WTC11 (cell line): Measurements from ENCODE around the gene CACNA1F. TPM values are rescaled to one million over a fixed set of nuclear protein-coding genes. Genes with fewer than 3 reads are reported as not detected.

Experiments
- ATAC-seq: fragments of 200-7000 bp; cut with Tn5 transposase; 2 replicates; pipeline ENCODE4 v1.10.0; 2021; ENCODE audit warnings: mild to moderate bottlenecking, moderate library complexity
- CTCF ChIA-PET: fragments of 300-600 bp; sonication (Branson Sonifier 250); formaldehyde crosslinking; loops from one replicate; lab custom pipeline; 2021; ENCODE audit warnings: antibody characterized with exemption; lab: Charles Lee
- POLR2A ChIA-PET: fragments of 350-600 bp; sonication (Branson Sonifier 250); formaldehyde crosslinking; loops from one replicate; lab custom pipeline; 2021; ENCODE audit warnings: antibody characterized with exemption; lab: Charles Lee
- DNase-seq: peaks from one replicate; pipeline ENCODE4 v3.0.0; 2021; ENCODE audit warnings: low spot score
- H3K27ac Mint-ChIP-seq: 2 replicates; pipeline ENCODE4 v1.8.0; 2021; ENCODE audit warnings: mixed read lengths
- H3K27me3 Mint-ChIP-seq: 2 replicates; pipeline ENCODE4 v1.8.0; 2021; ENCODE audit warnings: low read depth, mild to moderate bottlenecking, moderate library complexity, mixed read lengths
- H3K36me3 Mint-ChIP-seq: 2 replicates; pipeline ENCODE4 v1.8.0; 2021; ENCODE audit warnings: mixed read lengths
- H3K4me1 Mint-ChIP-seq: 2 replicates; pipeline ENCODE4 v1.8.0; 2022; ENCODE audit warnings: mixed read lengths
- H3K4me3 Mint-ChIP-seq: 2 replicates; pipeline ENCODE4 v1.8.0; 2021; ENCODE audit warnings: mild to moderate bottlenecking, moderate library complexity, mixed read lengths
- H3K9me3 Mint-ChIP-seq: 2 replicates; pipeline ENCODE4 v1.8.0; 2021; ENCODE audit warnings: mixed read lengths
- ATF1 ChIP-seq: sonication (generic); formaldehyde crosslinking; IDR thresholded peaks from 2 replicates; pipeline ENCODE4 v1.8.1; 2023; ENCODE audit warnings: mild to moderate bottlenecking, moderate library complexity, missing genetic modification reagents
- GTF2I ChIP-seq: fragments of 250-450 bp; sonication (Bioruptor Pico); conservative IDR thresholded peaks from 2 replicates; pipeline ENCODE4 v1.4.0; 2021; ENCODE audit warnings: mild to moderate bottlenecking
- MYBL2 ChIP-seq: sonication (generic); formaldehyde crosslinking; IDR thresholded peaks from 2 replicates; pipeline ENCODE4 v1.8.1; 2023; ENCODE audit warnings: mild to moderate bottlenecking, moderate library complexity, missing genetic modification reagents
- NR2C2 ChIP-seq: sonication (generic); formaldehyde crosslinking; IDR thresholded peaks from 2 replicates; pipeline ENCODE4 v1.8.0; 2022; ENCODE audit warnings: mild to moderate bottlenecking, missing genetic modification reagents
- PRRX2 ChIP-seq: fragments of 250-450 bp; sonication (Bioruptor Pico); IDR thresholded peaks from 2 replicates; pipeline ENCODE4 v1.8.0; 2021; ENCODE audit warnings: mild to moderate bottlenecking
- RORB ChIP-seq: fragments of 250-450 bp; sonication (Bioruptor Pico); IDR thresholded peaks from 2 replicates; pipeline ENCODE4 v1.9.0; 2021; ENCODE audit warnings: mild to moderate bottlenecking
- TP53 ChIP-seq: sonication (generic); formaldehyde crosslinking; IDR thresholded peaks from 2 replicates; pipeline ENCODE4 v1.8.1; 2023; ENCODE audit warnings: mild to moderate bottlenecking, missing genetic modification reagents
- ZBTB21 ChIP-seq: sonication (generic); formaldehyde crosslinking; IDR thresholded peaks from 2 replicates; pipeline ENCODE4 v1.8.1; 2023; ENCODE audit warnings: mild to moderate bottlenecking, missing genetic modification reagents, borderline replicate concordance
- ZNF138 ChIP-seq: sonication (generic); formaldehyde crosslinking; conservative IDR thresholded peaks from 2 replicates; pipeline ENCODE4 v1.8.1; 2022; ENCODE audit warnings: mild to moderate bottlenecking, moderate library complexity, missing genetic modification reagents
- ZNF263 ChIP-seq: sonication (generic); formaldehyde crosslinking; IDR thresholded peaks from 2 replicates; pipeline ENCODE4 v1.8.1; 2022; ENCODE audit warnings: low read depth, mild to moderate bottlenecking, moderate library complexity, missing genetic modification reagents
- ZNF671 ChIP-seq: fragments of 250-450 bp; sonication (Bioruptor Pico); IDR thresholded peaks from 2 replicates; pipeline ENCODE4 v1.8.0; 2021; ENCODE audit warnings: mild to moderate bottlenecking
- total RNA-seq: library from RNA; stranded (reverse); gene quantifications from 3 replicates; pipeline ENCODE4 v1.2.3, GENCODE V29; 2021
- TF ChIP-seq, protein P1 (sequence below): sonication (generic); formaldehyde crosslinking; IDR thresholded peaks from 2 replicates; pipeline ENCODE4 v1.8.1; 2023; ENCODE audit warnings: mild to moderate bottlenecking, missing genetic modification reagents, moderate library complexity
- TF ChIP-seq, protein P2 (sequence below): sonication (generic); formaldehyde crosslinking; IDR thresholded peaks from 2 replicates; pipeline ENCODE4 v1.8.1; 2023; ENCODE audit warnings: mild to moderate bottlenecking, missing genetic modification reagents
- TF ChIP-seq, protein P3 (sequence below): fragments of 250-450 bp; sonication (Bioruptor Pico); IDR thresholded peaks from 2 replicates; pipeline ENCODE4 v1.9.0; 2021; ENCODE audit warnings: mild to moderate bottlenecking
- TF ChIP-seq, protein P4 (sequence below): sonication (generic); formaldehyde crosslinking; IDR thresholded peaks from 2 replicates; pipeline ENCODE4 v1.8.0; 2022; ENCODE audit warnings: mild to moderate bottlenecking, missing genetic modification reagents

Gene CACNA1F
- total RNA-seq, 1 experiment from 2014 or later = 1.6 TPM

DNA sequence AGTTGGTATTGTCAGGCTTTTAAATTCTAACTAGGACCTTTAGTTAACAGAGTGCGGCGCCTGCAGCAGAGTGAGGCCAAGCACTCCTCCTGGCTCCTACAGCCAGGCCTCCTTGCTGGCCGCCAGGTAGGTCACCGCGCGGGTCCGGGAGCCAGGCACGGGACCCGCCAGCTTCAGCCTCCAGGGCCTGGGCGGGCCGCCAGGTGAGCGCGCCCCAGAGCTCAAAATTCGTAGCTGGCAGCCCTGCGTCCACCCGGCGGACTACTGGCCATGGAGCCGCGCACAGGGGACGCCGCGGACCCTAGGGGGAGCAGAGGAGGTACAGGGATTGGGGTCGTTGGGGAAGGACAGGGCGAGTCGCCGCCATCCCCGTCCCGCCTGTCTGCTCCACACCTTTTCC lies 70.5 kb downstream of the CACNA1F start, which contains the start of gene MAGIX:
MAGIX (plus strand) TSS at position 139 of the 400 bp plus-strand sequence; CDS start at position 271, 132 bp downstream.
- ATAC-seq = no peak
- no peaks in the 10 kb centered on the region for H3K9me3 Mint-ChIP-seq
- H3K36me3 Mint-ChIP-seq = no peaks in the 10 kb centered on the region
- ChIA-PET CTCF (interaction anchor here (0.6 to 2.6 kb wide), 3 partner anchors 20 to 119 kb away, joined by 3 to 8 read pairs (median 4); partner anchors contain the start of gene TFE3), POLR2A (no interaction called here)
- no peak for TF ChIP-seq NR2C2 (CRISPR knock-in tag)
- no peak for TF ChIP-seq TP53 (CRISPR knock-in tag)
- TF ChIP-seq, protein P1, sequence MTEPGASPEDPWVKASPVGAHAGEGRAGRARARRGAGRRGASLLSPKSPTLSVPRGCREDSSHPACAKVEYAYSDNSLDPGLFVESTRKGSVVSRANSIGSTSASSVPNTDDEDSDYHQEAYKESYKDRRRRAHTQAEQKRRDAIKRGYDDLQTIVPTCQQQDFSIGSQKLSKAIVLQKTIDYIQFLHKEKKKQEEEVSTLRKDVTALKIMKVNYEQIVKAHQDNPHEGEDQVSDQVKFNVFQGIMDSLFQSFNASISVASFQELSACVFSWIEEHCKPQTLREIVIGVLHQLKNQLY (CRISPR knock-in tag) = no peak
- peaks cover 10% of the 10 kb centered on the region for H3K4me1 Mint-ChIP-seq
- no peak for DNase-seq
- H3K4me3 Mint-ChIP-seq = peak within 1 kb of the TSS; percentile 78
- no peak within 1 kb of the TSS for H3K27ac Mint-ChIP-seq
- peaks cover 69% of the 10 kb centered on the region for H3K27me3 Mint-ChIP-seq

DNA sequence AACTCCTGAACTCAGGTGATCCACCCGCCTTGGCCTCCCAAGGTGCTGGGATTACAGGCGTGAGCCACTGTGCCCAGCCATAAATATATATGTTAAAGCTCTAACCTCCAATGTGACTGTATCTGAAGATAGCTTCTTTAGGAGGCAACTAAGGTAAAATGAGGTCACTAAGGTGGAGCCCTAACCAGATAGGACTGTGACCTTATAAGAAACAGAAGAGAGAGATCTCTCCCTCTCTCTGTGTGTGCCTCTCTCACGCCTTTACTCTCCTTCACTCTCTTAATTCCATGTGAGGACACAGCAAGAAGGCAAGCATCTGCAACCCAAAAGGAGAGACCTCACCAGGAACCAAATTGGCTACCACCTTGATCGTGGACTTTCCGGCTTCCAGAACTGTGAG lies 71.5 kb downstream of the CACNA1F start:
- DNase-seq (no peak), ATAC-seq (no peak)
- ChIA-PET CTCF (interaction anchor here (1.5 to 2.6 kb wide), 2 partner anchors 19 to 23 kb away, joined by 5 to 8 read pairs; no protein-coding TSS in a partner anchor), POLR2A (no interaction called here)
- peaks cover 8% of the 10 kb centered on the region for H3K4me1 Mint-ChIP-seq
- H3K27ac Mint-ChIP-seq = no peak overlapping the region
- peaks cover 70% of the 10 kb centered on the region for H3K27me3 Mint-ChIP-seq
- no peaks in the 10 kb centered on the region for H3K36me3 Mint-ChIP-seq
- H3K9me3 Mint-ChIP-seq = no peaks in the 10 kb centered on the region
- TF ChIP-seq PRRX2 = no peak
- TF ChIP-seq RORB (CRISPR knock-in tag) = no peak
- TF ChIP-seq, protein P2, sequence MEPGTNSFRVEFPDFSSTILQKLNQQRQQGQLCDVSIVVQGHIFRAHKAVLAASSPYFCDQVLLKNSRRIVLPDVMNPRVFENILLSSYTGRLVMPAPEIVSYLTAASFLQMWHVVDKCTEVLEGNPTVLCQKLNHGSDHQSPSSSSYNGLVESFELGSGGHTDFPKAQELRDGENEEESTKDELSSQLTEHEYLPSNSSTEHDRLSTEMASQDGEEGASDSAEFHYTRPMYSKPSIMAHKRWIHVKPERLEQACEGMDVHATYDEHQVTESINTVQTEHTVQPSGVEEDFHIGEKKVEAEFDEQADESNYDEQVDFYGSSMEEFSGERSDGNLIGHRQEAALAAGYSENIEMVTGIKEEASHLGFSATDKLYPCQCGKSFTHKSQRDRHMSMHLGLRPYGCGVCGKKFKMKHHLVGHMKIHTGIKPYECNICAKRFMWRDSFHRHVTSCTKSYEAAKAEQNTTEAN (CRISPR knock-in tag) = no peak
- no peak for TF ChIP-seq ZNF138 (CRISPR knock-in tag)
- TF ChIP-seq ZNF263 (CRISPR knock-in tag) = no peak
- H3K4me3 Mint-ChIP-seq = peak overlapping the region; percentile 24; the same call in 1 of the 2 replicates

DNA sequence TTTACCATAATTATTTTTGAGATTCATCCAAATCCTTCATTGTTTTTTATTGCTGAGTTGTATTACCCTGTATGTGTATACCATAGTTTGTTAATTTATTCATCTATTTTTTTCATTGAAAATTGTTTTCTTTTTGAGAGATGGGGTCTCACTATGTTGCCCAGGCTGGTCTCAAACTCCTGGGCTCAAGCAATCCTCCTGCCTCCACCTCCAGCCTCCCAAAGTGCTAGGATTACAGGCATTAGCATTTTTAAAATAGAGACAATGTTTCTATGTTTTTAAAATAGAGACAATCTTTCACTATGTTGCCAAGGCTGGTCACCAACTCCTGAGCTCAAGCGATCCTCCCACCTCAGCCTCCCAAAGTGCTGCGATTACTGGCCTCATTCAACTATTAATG lies 72.2 kb downstream of the CACNA1F start:
- no peak for DNase-seq
- Mint-ChIP-seq H3K9me3 (no peaks in the 10 kb centered on the region), H3K36me3 (no peaks in the 10 kb centered on the region), H3K27me3 (peaks cover 69% of the 10 kb centered on the region), H3K4me3 (no peak overlapping the region), H3K27ac (no peak overlapping the region), H3K4me1 (peaks cover 8% of the 10 kb centered on the region)
- no peak for TF ChIP-seq MYBL2
- TF ChIP-seq, protein P3, sequence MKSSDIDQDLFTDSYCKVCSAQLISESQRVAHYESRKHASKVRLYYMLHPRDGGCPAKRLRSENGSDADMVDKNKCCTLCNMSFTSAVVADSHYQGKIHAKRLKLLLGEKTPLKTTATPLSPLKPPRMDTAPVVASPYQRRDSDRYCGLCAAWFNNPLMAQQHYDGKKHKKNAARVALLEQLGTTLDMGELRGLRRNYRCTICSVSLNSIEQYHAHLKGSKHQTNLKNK = no peak
- no peak for ATAC-seq
- CTCF ChIA-PET = interaction anchor here (1.5 kb wide), 1 partner anchor 18 kb away, joined by 5 read pairs; no protein-coding TSS in a partner anchor
- POLR2A ChIA-PET = no interaction called here

DNA sequence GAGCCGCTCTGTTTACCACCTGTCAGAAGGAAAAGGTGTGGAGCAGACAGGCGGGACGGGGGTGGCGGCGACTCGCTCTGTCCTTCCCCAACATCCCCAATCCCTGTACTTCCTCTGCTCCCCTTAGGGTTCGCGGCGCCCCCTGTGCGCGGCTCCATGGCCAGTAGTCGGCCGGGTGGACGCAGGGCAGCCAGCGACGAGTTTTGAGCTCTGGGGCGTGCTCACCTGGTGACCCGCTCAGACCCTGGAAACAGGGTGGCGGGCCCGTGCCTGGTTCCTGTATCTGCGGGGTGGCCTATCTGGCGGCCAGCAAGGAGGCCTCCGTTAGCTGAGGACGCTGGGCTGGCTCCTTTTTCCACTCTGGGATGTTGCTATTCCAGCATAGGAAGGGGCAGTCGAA lies 75.9 kb downstream of the CACNA1F start:
- H3K27me3 Mint-ChIP-seq = peaks cover 49% of the 10 kb centered on the region
- H3K27ac Mint-ChIP-seq = no peak overlapping the region
- H3K9me3 Mint-ChIP-seq = no peaks in the 10 kb centered on the region
- TF ChIP-seq, protein P4, sequence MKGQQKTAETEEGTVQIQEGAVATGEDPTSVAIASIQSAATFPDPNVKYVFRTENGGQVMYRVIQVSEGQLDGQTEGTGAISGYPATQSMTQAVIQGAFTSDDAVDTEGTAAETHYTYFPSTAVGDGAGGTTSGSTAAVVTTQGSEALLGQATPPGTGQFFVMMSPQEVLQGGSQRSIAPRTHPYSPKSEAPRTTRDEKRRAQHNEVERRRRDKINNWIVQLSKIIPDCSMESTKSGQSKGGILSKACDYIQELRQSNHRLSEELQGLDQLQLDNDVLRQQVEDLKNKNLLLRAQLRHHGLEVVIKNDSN (CRISPR knock-in tag) = no peak
- TF ChIP-seq ATF1 (CRISPR knock-in tag) = no peak
- no peak for TF ChIP-seq GTF2I (CRISPR knock-in tag)
- no peak for TF ChIP-seq PRRX2
- no peak for TF ChIP-seq ZBTB21 (CRISPR knock-in tag)
- no peak for TF ChIP-seq ZNF671 (CRISPR knock-in tag)
- ChIA-PET POLR2A (no interaction called here), CTCF (interaction anchor here (1.0 to 1.5 kb wide), 5 partner anchors 10 to 35 kb away, joined by 3 to 10 read pairs (median 4); no protein-coding TSS in a partner anchor)
- peak overlapping the region; percentile 67 for H3K4me3 Mint-ChIP-seq
- no peak for ATAC-seq
- no peak for DNase-seq
- H3K4me1 Mint-ChIP-seq = peaks cover 9% of the 10 kb centered on the region
- H3K36me3 Mint-ChIP-seq = no peaks in the 10 kb centered on the region
